GM12878 (cell line): ENCODE results near the gene SLC12A5. TPM values are rescaled to one million over a fixed set of nuclear protein-coding genes. Genes with fewer than 3 reads are reported as not detected.

Experiments
- ATAC-seq: fragments of 200-7000 bp; cut with Tn5 transposase; 3 replicates; pipeline ENCODE4 v1.9.1; 2020; ENCODE audit warnings: mild to moderate bottlenecking, moderate library complexity
- BruUV-seq: library from RNA; stranded (reverse); fragments of 400-500 nt; replicated peaks from 2 replicates; lab custom pipeline; 2021; lab: Mats Ljungman, UMichigan
- CTCF ChIA-PET: fragments of 300-600 bp; sonication (Branson Sonifier 250); formaldehyde crosslinking; extraction: SDS; loops from one replicate; lab custom pipeline; 2021; ENCODE audit warnings: inconsistent platforms; lab: Yijun Ruan, JAX
- POLR2A ChIA-PET: fragments of 350-600 bp; formaldehyde crosslinking; extraction: SDS; loops from one replicate; lab custom pipeline; 2021; ENCODE audit warnings: inconsistent platforms; lab: Charles Lee
- RAD21 ChIA-PET: fragments of 300-600 bp; sonication (Branson Sonifier 250); formaldehyde crosslinking; loops from one replicate; lab custom pipeline; 2023; ENCODE audit warnings: antibody characterized with exemption; ENCODE audit not compliant: unreplicated experiment; lab: Charles Lee
- SMC1A ChIA-PET: fragments of 300-600 bp; sonication (Branson Sonifier 250); formaldehyde crosslinking; loops from one replicate; lab custom pipeline; 2023; ENCODE audit not compliant: unreplicated experiment, uncharacterized antibody; lab: Charles Lee
- DNase-seq: peaks from one replicate; pipeline ENCODE4 v3.0.0-alpha.2; 2011; ENCODE audit warnings: low read depth, low spot score
- FAIRE-seq: peaks from 3 replicates; lab custom pipeline; 2011; peaks lifted over from hg19 to GRCh38; lab: Jason Lieb, UNC
- H2AFZ ChIP-seq: 2 replicates; pipeline ENCODE4 v1.6.0; 2011; ENCODE audit warnings: low read depth, low read length, control low read depth; ENCODE audit not compliant: control insufficient read depth
- H3K27ac ChIP-seq: 2 replicates; pipeline ENCODE4 v1.5.1; 2011; ENCODE audit warnings: control low read depth; ENCODE audit not compliant: control insufficient read depth, insufficient read depth
- H3K27me3 ChIP-seq, 2 experiments: replicated peaks in 1 of 2; 2 replicates each; pipeline versions ENCODE4 v1.6.0 to v1.6.1; 2011; ENCODE audit warnings: low read length in 1 of 2; ENCODE audit not compliant: control insufficient read depth in 2 of 2, insufficient read depth in 2 of 2
- H3K36me3 ChIP-seq, 2 experiments: 2 replicates each; pipeline ENCODE4 v1.5.1; 2011; ENCODE audit warnings: low read length in 1 of 2; ENCODE audit not compliant: control insufficient read depth in 2 of 2, insufficient read depth in 2 of 2
- H3K4me1 ChIP-seq: 2 replicates; pipeline ENCODE4 v1.6.1; 2011; ENCODE audit warnings: mild to moderate bottlenecking, low read length, moderate library complexity, mixed read lengths; ENCODE audit not compliant: control insufficient read depth, insufficient read depth
- H3K4me2 ChIP-seq: 2 replicates; pipeline ENCODE4 v1.6.0; 2011; ENCODE audit warnings: control low read depth; ENCODE audit not compliant: control insufficient read depth, insufficient read depth
- H3K4me3 ChIP-seq: fragments of 200-600 bp; sonication (generic); 2 replicates; pipeline ENCODE4 v1.5.1; 2016
- H3K79me2 ChIP-seq: 2 replicates; pipeline ENCODE4 v1.6.0; 2011; ENCODE audit warnings: low read length; ENCODE audit not compliant: control insufficient read depth, insufficient read depth
- H3K9ac ChIP-seq: 2 replicates; pipeline ENCODE4 v1.8.0; 2011; ENCODE audit warnings: low read length, control low read depth, mixed read lengths; ENCODE audit not compliant: control insufficient read depth, insufficient read depth
- H3K9me3 ChIP-seq: replicated peaks from 3 replicates; pipeline ENCODE4 v1.5.1; 2011; ENCODE audit warnings: mild to moderate bottlenecking, low read length; ENCODE audit not compliant: control insufficient read depth, insufficient read depth
- H4K20me1 ChIP-seq: 2 replicates; pipeline ENCODE4 v1.6.0; 2011; ENCODE audit not compliant: control insufficient read depth, insufficient read depth
- ATF2 ChIP-seq: IDR thresholded peaks from 2 replicates; pipeline ENCODE4 v1.6.1; 2012; ENCODE audit warnings: low read length, inconsistent platforms
- CBX5 ChIP-seq: sonication (generic); IDR thresholded peaks from 2 replicates; pipeline ENCODE4 v1.6.1; 2016; ENCODE audit warnings: low read depth, moderate library complexity, mild to moderate bottlenecking, inconsistent platforms
- E2F8 ChIP-seq: fragments of 450-650 bp; IDR thresholded peaks from 2 replicates; pipeline ENCODE4 v1.6.1; 2018; ENCODE audit warnings: mild to moderate bottlenecking, low read depth, moderate library complexity; ENCODE audit not compliant: partially characterized antibody
- HDAC6 ChIP-seq: fragments of 200-600 bp; sonication (generic); IDR thresholded peaks from one replicate; pipeline ENCODE4 v1.8.0; 2017; ENCODE audit warnings: antibody characterized with exemption; ENCODE audit not compliant: unreplicated experiment
- LARP7 ChIP-seq: fragments of 450-650 bp; IDR thresholded peaks from 2 replicates; pipeline ENCODE4 v1.6.1; 2017; ENCODE audit warnings: mild to moderate bottlenecking
- NFYB ChIP-seq: IDR thresholded peaks from 2 replicates; pipeline ENCODE4 v1.6.1; 2011; ENCODE audit warnings: low read depth, mild to moderate bottlenecking, low read length, improper control_type of control experiment, moderate library complexity; ENCODE audit not compliant: insufficient read depth
- RELA ChIP-seq: fragments of 450-650 bp; IDR thresholded peaks from 2 replicates; pipeline ENCODE4 v1.8.0; 2014; ENCODE audit warnings: borderline replicate concordance; ENCODE audit not compliant: partially characterized antibody
- RUNX3 ChIP-seq: IDR thresholded peaks from 2 replicates; pipeline ENCODE4 v1.6.1; 2012; ENCODE audit warnings: low read length, inconsistent platforms
- SIN3A ChIP-seq: IDR thresholded peaks from 2 replicates; pipeline ENCODE4 v1.6.1; 2012; ENCODE audit warnings: low read depth, low read length, improper control_type of control experiment
- SIX5 ChIP-seq: IDR thresholded peaks from 2 replicates; pipeline ENCODE4 v1.6.1; 2011; ENCODE audit warnings: mild to moderate bottlenecking, low read depth, low read length, moderate library complexity; ENCODE audit not compliant: severe bottlenecking
- STAT3 ChIP-seq: IDR thresholded peaks from 2 replicates; pipeline ENCODE4 v1.6.1; 2011; ENCODE audit warnings: low read depth, low read length, improper control_type of control experiment
- ZBED1 ChIP-seq: IDR thresholded peaks from 2 replicates; pipeline ENCODE4 v1.6.1; 2016; ENCODE audit warnings: borderline replicate concordance
- ZNF592 ChIP-seq: fragments of 450-650 bp; IDR thresholded peaks from 2 replicates; pipeline ENCODE4 v1.6.1; 2017; ENCODE audit warnings: mild to moderate bottlenecking, moderate library complexity
- WGBS: methylation state at CpG from one replicate; pipeline ENCODE4 v1.1.6; 2016; ENCODE audit warnings: low lambda C conversion rate; ENCODE audit not compliant: insufficient replicate concordance, insufficient coverage; ENCODE audit errors: missing lambda C conversion rate; 5-methylcytosine and 5-hydroxymethylcytosine counted together
- in situ Hi-C: fragments of 300-500 bp; cut with MboI; formaldehyde crosslinking; loops from 9 replicates; pipeline ENCODE4 v1.14.3; 2018; ENCODE audit warnings: mixed read lengths
- intact Hi-C: fragments of 100-400 bp; cut with micrococcal nuclease; formaldehyde crosslinking; loops from one replicate; pipeline ENCODE4 v1.14.2; 2022; ENCODE audit not compliant: unreplicated experiment
- polyA plus RNA-seq, 11 experiments: library from polyadenylated mRNA; depleted of rRNA in 4 of 11; unstranded in 6 of 11; stranded (reverse) in 5 of 11; fragments of >200 nt; fragmentation: Nextera tagmentation in 4 of 11; fragmentation: Illumina TruSeq in 1 of 11; extraction: Ambion mirVana in 4 of 11; extraction: Trizol in 1 of 11; gene quantifications; 1 replicate in 1 of 11; 2 replicates in 10 of 11; pipeline versions ENCODE4 v1.2.1 to v1.2.3, GENCODE V29; 2011 to 2016; ENCODE audit warnings: inconsistent platforms in 2 of 11, missing spikeins in 2 of 11, low read depth in 1 of 11
- total RNA-seq, 4 experiments: library from RNA; depleted of rRNA in 3 of 4; stranded (reverse); fragments of >200 nt in 3 of 4; fragmentation: Illumina TruSeq in 1 of 4; extraction: Trizol in 1 of 4; gene quantifications; 2 replicates each; pipeline versions ENCODE4 v1.2.1 to v1.2.3, GENCODE V29; 2013 to 2021
- TF ChIP-seq, protein P1 (sequence below): fragments of 450-650 bp; IDR thresholded peaks from 2 replicates; pipeline ENCODE4 v1.6.1; 2016; ENCODE audit warnings: mild to moderate bottlenecking

Gene SLC12A5
- total and polyA plus RNA-seq, 10 of the 15 experiments (the other 5 are each of a cell fraction or from before 2014, with no cell fraction given) = 0.26 to 2.7 (median 1.2) TPM

- TF ChIP-seq E2F8 (no peak), ATF2 (no peak), NFYB (no peak), STAT3 (no peak), RELA (no peak), ZBED1 (no peak), CBX5 (no peak), SIX5 (no peak)
These were observed at the start of gene SLC12A5 (continued) for GRCh38 chr20:46028772-46029371.

GRCh38 chr20:45981261-45981660 lies 47.8 kb upstream of the SLC12A5 start:
- no peaks in the 10 kb centered on the region for H3K4me1 ChIP-seq
- in situ Hi-C loops (no loop called here), intact Hi-C loops (no loop called here)
- ChIA-PET RAD21 (interaction anchor here (2.3 kb wide), 1 partner anchor 10 kb away, joined by 8 read pairs; no protein-coding TSS in a partner anchor), POLR2A (no interaction called here), SMC1A (interaction anchor here (1.0 kb wide), 1 partner anchor 16 kb away, joined by 3 read pairs; no protein-coding TSS in a partner anchor), CTCF (interaction anchor here (0.8 to 7.0 kb wide), 4 partner anchors 7 to 32 kb away, joined by 3 to 33 read pairs (median 22); no protein-coding TSS in a partner anchor)
- no peak overlapping the region for H3K4me3 ChIP-seq
- H4K20me1 ChIP-seq = no peaks in the 10 kb centered on the region
- FAIRE-seq (no peak), DNase-seq (no peak), ATAC-seq (no peak)
- no peak overlapping the region for H3K9ac ChIP-seq
- 56% methylated on average over 6 of the region's 6 CpGs for WGBS
- H3K9me3 ChIP-seq = no peaks in the 10 kb centered on the region
- BruUV-seq = no TSS peak
- no peak overlapping the region for H2AFZ ChIP-seq
- H3K79me2 ChIP-seq = no peaks in the 10 kb centered on the region
- no peak overlapping the region for H3K27ac ChIP-seq
- H3K27me3 ChIP-seq = no peaks in the 10 kb centered on the region; a peak in 2 of 4 replicates
- H3K36me3 ChIP-seq = no peaks in the 10 kb centered on the region
- H3K4me2 ChIP-seq = no peak overlapping the region
- TF ChIP-seq, protein P1, sequence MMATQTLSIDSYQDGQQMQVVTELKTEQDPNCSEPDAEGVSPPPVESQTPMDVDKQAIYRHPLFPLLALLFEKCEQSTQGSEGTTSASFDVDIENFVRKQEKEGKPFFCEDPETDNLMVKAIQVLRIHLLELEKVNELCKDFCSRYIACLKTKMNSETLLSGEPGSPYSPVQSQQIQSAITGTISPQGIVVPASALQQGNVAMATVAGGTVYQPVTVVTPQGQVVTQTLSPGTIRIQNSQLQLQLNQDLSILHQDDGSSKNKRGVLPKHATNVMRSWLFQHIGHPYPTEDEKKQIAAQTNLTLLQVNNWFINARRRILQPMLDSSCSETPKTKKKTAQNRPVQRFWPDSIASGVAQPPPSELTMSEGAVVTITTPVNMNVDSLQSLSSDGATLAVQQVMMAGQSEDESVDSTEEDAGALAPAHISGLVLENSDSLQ = no peak
- TF ChIP-seq LARP7 (no peak), HDAC6 (no peak), RUNX3 (no peak), SIN3A (no peak), ZNF592 (no peak)
